GM21528 (cell line): ENCODE measurements around the gene DHRS13.
"Not testable (repeated sequence)": the region's sequence is repeated elsewhere in the genome, so short reads cannot be mapped to it uniquely, and the experiment has no call there.

Source experiments
- ATAC-seq: cut with Tn5 transposase; IDR thresholded peaks from one replicate; pipeline ENCODE4 v1.9.1; 2021; ENCODE audit warnings: mild to moderate bottlenecking, moderate library complexity; ENCODE audit not compliant: unreplicated experiment, low FRiP score

DHRS13 gene

GRCh38 chr17:28864991-28865849 lies 37.7 kb downstream of the DHRS13 start:
- no peak for ATAC-seq

DNA sequence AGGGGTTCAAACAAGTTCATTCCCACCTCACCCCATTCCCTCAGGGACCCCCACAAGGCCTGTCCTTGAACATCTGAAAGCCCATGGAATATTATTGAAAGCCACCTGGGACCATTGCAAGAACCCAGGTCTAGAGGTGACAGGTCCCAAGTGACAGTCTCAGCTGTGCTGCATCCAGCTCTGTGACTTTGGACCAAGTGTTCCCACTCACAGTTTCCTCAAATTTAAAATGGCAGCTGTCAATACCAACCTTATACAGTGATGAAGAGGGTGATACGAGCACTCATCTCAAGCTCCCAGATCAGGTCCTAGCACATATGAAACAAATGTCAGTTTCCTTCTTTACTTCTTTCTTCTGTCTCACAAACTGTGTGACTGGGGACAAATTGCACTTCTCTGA lies 38.9 kb downstream of the DHRS13 start:
- no peak for ATAC-seq

GRCh38 chr17:28862561-28862960 lies 40.3 kb downstream of the DHRS13 start:
- ATAC-seq = no peak

DNA sequence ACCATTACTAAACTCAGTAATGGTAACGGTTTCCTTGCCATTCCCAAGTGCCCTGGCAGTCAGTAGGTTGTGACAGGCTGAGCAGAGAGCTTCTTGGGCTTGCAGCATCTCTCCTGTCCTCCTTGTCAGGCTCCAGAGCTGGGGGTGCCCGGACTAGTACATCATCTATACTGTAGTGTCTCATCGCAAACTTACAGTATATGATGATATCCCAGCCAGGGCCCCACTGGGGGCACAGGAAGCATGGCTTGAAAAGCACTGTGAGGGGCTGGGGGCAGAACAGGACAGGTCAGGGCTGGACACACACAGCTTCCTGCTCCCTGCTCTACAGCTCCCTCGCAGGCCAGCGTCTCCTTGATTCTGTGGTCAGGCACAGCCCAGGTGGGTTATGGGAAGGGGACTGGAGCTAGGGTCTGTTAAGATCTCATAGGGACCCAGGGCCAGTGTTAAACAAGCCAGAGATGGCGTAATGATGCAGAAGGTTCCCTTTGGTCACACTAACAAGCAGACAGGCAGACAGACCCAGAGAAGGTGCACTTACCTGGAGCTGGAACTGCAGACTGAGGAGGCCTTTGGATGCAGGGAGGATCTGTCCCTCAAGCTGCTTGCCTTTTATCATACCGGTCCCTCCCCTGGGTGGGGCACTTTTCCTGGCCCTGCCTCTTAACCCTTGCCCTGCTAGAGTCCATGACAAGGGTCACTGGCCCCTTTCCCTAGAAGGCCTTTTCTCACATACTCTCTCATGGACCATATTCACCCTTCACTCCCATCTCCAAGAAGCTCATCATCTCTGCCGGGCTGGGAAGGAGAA lies 41.3 kb downstream of the DHRS13 start:
- no peak for ATAC-seq

DNA sequence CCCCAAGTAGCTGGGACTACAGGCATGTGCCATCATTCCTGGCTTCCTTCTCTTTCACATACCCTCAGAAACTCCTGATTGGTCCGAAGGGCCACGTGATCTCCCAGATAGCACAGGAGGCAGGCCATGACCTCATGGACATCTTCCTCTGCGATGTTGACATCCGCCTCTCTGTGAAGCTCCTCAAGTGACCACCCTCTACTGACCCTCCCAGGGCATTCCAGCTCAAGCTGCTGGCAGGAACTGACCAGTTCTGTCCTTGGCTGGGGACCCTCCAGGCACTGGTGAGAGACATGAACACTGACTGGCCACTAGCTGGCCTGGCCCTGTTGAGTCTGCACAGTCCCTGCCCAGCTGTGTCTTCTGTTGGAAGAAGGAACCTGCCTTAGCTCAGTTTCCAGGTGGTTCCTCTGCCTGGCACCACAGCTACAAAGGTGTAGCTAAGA lies 42.5 kb downstream of the DHRS13 start:
- no peak for ATAC-seq

GRCh38 chr17:28858801-28859355 lies 44.0 kb downstream of the DHRS13 start:
- ATAC-seq = no peak

- no peak for ATAC-seq
These were observed 44.7 kb downstream of the DHRS13 start for GRCh38 chr17:28857905-28858800.

DNA sequence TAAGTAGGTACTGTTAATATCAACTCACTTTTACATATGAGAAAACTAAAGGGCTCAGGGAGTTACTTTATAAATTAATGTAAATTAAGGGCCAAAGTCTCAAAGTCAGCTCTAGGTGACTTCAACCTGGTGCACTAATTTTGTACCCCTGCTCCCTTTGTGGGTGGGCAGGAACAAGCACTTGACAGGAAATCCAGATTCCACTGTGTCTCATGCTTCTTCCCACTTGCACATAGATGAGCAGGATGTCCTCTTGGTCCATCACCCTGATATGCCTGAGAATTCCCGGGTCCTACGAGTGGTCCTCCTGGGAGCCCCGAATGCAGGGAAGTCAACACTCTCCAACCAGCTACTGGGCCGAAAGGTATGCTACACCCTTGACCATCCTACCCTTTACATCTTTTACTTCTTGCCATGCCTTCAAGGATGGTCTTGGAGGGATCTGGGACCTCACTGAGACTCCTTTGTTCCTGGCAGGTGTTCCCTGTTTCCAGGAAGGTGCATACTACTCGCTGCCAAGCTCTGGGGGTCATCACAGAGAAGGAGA lies 46.8 kb downstream of the DHRS13 start:
- no peak for ATAC-seq

DNA sequence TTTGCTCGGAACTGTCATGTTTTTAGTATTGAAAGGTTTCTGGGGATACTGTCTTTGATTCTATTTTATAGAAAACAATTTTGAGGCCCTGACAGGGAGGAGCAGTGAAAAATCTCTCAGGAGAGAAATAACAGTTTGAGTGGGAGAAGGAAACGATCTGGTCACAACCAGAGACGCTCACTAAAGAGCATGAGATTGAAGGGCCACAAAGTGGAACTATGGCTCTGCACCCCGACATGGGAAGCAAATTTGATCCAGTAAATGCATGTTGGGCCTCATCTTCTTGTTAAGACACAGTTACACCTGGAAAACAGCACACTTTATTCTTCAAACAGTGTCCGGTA lies 47.6 kb downstream of the DHRS13 start:
- no peak for ATAC-seq

GRCh38 chr17:28854457-28855335 lies 48.2 kb downstream of the DHRS13 start, which contains the start of gene ERAL1:
Gene ERAL1 (plus strand): TSS chr17:28855016. CDS start chr17:28855035, 19 bp downstream.
- peak; percentile 85 for ATAC-seq

DNA sequence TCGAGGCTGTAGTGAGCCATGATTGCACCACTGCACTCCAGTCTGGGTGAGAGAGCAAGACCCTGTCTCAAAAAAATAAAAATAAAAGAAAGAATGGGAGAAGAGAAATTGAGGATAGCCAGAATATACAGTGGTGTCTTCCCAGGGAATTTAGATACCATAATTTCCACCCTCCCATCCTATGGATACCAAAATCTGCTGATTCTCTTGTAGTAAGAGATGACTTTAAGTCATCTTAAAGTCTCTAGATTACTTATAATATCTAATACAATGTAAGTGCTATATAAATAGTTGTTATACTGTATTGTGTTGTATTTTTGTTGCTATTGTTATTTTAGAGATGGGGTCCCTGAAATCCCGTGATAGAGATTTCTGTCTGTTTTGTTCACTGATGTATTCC lies 49.6 kb downstream of the DHRS13 start:
- no peak for ATAC-seq

GRCh38 chr17:28849281-28849680 lies 53.6 kb downstream of the DHRS13 start:
- no peak for ATAC-seq

DNA sequence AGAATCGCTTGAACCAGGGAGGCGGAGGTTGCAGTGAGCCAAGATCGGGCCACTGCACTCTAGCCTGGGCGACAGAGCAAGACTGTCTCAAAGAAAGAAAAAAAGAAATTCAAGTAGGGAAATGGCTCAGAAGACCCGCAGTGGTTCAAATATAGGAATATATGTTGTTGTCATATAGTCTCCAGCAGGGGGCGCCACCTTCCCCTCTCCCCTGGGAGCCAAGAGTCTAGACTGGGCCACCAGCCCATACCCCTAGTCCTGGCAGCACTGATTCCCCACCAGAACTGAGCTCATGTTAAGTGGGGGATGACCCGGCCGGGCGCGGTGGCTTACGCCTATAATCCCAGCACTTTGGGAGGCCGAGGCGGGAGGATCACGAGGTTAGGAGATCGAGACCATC lies 54.2 kb downstream of the DHRS13 start:
- ATAC-seq = not testable (repeated sequence)
